Mucosa of rectum (tissue), 2 donors: Measurements from ENCODE around the gene C11orf86.

Experiments
- H3K27ac ChIP-seq, 2 donors: one replicate each; pipeline ENCODE4 v1.7.0; 2013; ENCODE audit warnings: inconsistent platforms in 2 of 2, low read depth in 2 of 2, low read length in 2 of 2
- H3K27me3 ChIP-seq, 2 donors: one replicate each; pipeline ENCODE4 v1.7.0; 2013; ENCODE audit warnings: low read length in 2 of 2; ENCODE audit not compliant: control insufficient read depth in 2 of 2, insufficient read depth in 2 of 2
- H3K36me3 ChIP-seq, 2 donors: one replicate each; pipeline ENCODE4 v1.7.0; 2013; ENCODE audit warnings: low read length in 2 of 2; ENCODE audit not compliant: control insufficient read depth in 2 of 2, insufficient read depth in 2 of 2
- H3K4me1 ChIP-seq, 2 donors: one replicate each; pipeline ENCODE4 v1.7.0; 2013; ENCODE audit warnings: low read length in 2 of 2, mild to moderate bottlenecking in 1 of 2; ENCODE audit not compliant: control insufficient read depth in 2 of 2, insufficient read depth in 2 of 2
- H3K4me3 ChIP-seq, 2 donors: one replicate each; pipeline ENCODE4 v1.7.0; 2013; ENCODE audit warnings: low read length in 2 of 2
- H3K9ac ChIP-seq, 2 donors: one replicate each; pipeline ENCODE4 v1.7.0; 2013; ENCODE audit warnings: low read length in 2 of 2, low read depth in 1 of 2, mild to moderate bottlenecking in 1 of 2
- H3K9me3 ChIP-seq, 2 donors: one replicate each; pipeline ENCODE4 v1.7.0; 2013; ENCODE audit warnings: low read length in 2 of 2; ENCODE audit not compliant: control insufficient read depth in 2 of 2
- donor health status: healthy.
- donor health status: Normal muscosa, but diverticular disease.

The C11orf86 gene, protein sequence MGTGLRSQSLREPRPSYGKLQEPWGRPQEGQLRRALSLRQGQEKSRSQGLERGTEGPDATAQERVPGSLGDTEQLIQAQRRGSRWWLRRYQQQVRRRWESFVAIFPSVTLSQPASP

DNA sequence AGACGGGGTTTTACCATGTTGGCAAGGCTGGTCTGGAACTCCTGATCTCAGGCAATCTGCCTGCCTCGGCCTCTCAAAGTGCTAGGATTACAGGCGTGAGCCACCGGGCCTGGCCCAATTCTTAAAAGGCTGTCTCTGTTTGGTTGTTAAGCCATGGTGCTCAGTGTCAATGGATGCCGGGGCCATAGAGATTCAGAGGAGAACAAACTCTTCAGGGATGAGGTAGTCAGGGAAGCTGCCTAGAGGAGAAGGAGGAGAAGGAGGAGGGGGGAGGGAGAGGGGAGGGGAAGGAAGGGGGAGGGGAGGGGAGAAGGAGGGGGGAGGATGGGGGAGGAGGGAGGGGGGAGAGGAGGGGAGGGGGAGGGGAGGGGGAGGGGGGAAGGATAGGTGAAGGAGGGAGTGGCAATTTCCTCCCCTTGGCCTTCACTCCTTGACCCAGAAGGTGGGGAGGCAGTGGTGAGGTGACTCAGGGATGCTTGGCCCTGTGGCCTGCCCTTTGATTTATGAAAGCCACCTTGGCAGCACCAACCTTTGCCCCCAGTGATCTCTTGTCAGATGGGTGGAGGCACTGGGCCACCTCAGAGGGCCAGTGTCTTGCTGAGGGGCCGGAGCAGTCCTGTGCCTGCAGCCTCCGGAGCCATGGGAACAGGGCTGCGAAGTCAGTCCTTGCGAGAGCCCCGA is at the start of gene C11orf86:
Gene C11orf86, plus strand, starts transcription at position 581 of the 681 bp plus-strand sequence. Its CDS starts 59 bp downstream, at position 640.
- H3K27me3 ChIP-seq: no peaks in the 10 kb centered on the region
- no peaks in the 10 kb centered on the region for H3K36me3 ChIP-seq
- H3K4me1 ChIP-seq: peaks cover 0 to 7% of the 10 kb centered on the region in 2 donors
- peak within 1 kb of the TSS; percentile 14 to 54 for H3K4me3 ChIP-seq
- peak within 1 kb of the TSS in 1 of 2 donors; percentile 9 for H3K9ac ChIP-seq
- no peaks in the 10 kb centered on the region for H3K9me3 ChIP-seq
- H3K27ac ChIP-seq: peak within 1 kb of the TSS; percentile 7 to 58

DNA sequence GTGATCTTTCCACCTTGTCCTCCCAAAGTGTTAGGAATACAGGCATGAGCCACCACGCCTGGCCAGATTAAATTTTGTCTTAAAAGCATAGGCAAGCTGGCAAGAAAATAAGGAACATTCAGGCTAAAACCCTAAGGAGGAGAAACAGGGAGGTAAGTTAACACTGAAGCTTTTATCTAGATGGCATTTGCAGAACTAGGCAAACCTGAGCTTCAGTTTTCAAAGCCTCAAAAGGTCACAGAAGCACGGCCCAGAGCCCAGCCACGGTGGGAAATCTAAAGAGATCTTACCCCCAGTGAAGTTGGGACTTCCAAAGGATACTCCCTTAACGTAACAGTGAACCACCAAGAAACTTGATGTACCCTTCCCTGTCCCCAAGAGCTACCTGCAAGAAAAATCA is 45.4 kb upstream of the C11orf86 start:
- Histone ChIP-seq H3K27me3 (no peaks in the 10 kb centered on the region), H3K27ac (no peak overlapping the region), H3K9me3 (no peaks in the 10 kb centered on the region), H3K36me3 (no peaks in the 10 kb centered on the region), H3K4me3 (no peak overlapping the region), H3K4me1 (no peaks in the 10 kb centered on the region), H3K9ac (no peak overlapping the region)

DNA sequence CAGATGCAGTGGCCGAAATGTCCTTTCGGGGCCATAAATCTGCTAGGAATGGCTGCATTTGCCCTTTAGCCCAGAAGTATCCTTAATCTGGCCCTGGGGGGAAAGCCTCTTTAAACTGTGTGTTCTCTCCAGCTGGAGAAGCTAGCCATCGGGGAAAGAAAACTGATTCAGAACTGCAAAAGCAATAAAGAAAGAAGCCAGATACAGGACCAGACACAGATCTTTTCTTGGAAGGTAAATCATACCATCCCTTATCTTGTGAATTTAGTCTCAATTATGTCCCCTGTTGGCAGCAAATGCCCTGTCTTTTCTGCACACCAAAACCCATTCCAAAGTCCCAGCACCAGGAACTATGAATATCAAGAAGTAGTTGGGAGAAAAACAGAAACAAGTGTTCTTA is 42.6 kb upstream of the C11orf86 start:
- Histone ChIP-seq H3K36me3 (no peaks in the 10 kb centered on the region), H3K4me1 (no peaks in the 10 kb centered on the region), H3K27ac (no peak overlapping the region), H3K27me3 (no peaks in the 10 kb centered on the region), H3K9ac (no peak overlapping the region), H3K9me3 (no peaks in the 10 kb centered on the region), H3K4me3 (no peak overlapping the region)

DNA sequence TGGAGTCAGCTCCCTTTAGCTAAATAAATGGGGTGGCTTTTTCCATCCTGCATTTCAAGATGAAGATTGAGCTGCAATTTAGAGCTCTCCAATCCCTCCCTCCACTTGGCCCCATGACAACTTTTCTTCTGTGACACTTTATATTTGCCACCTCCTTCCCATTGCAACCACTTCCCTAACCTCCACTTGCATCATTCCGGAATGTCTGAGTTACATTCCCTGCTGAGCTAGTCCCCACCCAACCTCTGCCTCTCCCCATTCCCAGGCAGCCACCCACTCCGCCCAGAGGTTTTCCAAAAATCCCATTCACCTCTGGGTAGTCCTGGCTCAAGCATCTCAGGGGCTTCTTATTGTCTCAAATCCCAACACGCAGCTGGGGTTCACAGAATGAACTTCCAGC is 41.6 kb upstream of the C11orf86 start:
- Histone ChIP-seq H3K27me3 (no peaks in the 10 kb centered on the region), H3K36me3 (no peaks in the 10 kb centered on the region), H3K4me3 (no peak overlapping the region), H3K9ac (no peak overlapping the region), H3K27ac (no peak overlapping the region), H3K4me1 (no peaks in the 10 kb centered on the region), H3K9me3 (no peaks in the 10 kb centered on the region)

DNA sequence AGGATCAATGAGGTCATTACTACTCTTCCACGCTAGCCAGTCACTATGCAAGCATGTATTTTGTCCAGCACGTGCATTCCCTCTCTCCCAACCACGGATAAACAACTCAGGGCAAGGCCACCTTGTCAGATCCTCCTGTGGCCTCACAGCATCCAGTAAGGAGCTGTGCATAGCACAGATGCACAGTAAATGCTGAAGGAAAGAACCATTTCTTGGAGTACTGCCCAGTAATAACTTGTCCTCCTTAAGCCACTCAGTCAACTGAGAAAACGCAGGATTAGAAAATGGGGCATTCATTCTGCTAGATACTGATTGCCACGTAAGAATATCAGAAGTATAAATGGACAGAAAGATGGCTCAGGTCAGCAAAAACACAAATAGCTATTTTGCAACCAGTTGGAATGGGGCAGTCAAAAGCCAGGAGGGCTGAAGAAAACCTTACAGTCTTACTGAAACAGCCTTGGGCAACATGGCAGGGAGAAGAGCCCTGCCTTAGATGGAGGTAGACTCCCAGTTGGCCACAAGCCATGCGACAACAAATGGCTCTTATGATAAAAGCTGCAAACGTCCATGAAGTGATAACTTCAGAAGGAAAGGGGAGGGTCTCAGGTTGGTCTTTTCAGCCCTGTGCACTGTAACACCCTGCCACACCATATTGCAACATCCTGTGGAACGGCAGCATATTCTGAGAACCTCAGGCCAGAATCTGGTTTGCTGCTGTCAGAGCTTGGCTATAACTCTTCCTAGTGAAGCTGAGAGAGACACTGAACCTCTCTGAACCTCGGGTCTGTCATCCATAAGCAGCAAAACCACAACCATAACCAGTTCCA is 39.9 kb upstream of the C11orf86 start:
- Histone ChIP-seq H3K4me3 (no peak overlapping the region), H3K9me3 (no peaks in the 10 kb centered on the region), H3K4me1 (no peaks in the 10 kb centered on the region), H3K27ac (no peak overlapping the region), H3K9ac (no peak overlapping the region), H3K36me3 (no peaks in the 10 kb centered on the region), H3K27me3 (no peaks in the 10 kb centered on the region)

DNA sequence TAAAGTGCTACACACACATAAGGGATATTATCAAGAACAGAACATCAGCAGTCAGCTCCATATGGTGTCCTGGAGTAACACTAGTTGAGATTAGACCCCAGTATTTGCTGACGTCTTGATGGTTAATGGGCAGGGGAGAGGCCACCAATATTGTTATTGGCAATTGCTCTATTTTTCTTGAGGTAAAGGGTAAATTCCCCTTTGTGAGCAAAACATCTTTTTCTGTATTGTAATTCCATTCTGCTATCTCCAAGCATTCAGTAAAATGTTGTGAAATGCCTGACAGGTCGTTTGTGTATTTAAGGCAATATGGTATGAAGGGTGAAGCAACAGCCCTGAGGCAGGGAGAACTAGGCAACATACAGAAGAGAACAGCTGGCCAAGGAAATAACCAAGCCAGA is 38.8 kb upstream of the C11orf86 start:
- Histone ChIP-seq H3K27ac (no peak overlapping the region), H3K9me3 (no peaks in the 10 kb centered on the region), H3K9ac (no peak overlapping the region), H3K36me3 (no peaks in the 10 kb centered on the region), H3K27me3 (no peaks in the 10 kb centered on the region), H3K4me3 (no peak overlapping the region), H3K4me1 (no peaks in the 10 kb centered on the region)

DNA sequence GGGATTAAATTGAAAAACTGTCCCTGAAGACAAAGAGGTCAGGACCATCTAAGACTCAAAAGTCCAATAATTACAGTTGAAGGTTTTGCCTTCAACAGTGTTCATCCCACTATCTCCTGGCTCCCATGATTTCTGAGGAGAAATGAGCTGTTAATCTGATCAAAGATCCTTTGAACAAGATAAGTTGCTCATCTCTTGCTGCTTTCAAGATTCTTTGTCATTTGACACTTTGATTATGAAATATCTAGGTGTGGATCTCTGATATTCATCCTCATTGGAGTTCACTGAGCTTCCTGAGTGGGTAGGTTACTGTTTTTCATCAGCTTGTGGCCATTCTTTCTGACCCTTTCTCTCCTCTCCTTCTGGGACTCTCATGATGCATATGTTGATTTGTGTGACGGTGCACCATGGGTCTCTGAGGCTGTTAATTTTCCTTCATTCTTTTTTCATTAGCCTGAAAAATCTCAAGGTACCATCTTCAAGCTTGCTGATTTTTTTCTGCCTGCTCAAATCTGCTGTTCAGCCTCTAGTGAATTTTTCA is 37.8 kb upstream of the C11orf86 start:
- Histone ChIP-seq H3K36me3 (no peaks in the 10 kb centered on the region), H3K27me3 (no peaks in the 10 kb centered on the region), H3K9me3 (no peaks in the 10 kb centered on the region), H3K9ac (no peak overlapping the region), H3K27ac (no peak overlapping the region), H3K4me3 (no peak overlapping the region), H3K4me1 (no peaks in the 10 kb centered on the region)

DNA sequence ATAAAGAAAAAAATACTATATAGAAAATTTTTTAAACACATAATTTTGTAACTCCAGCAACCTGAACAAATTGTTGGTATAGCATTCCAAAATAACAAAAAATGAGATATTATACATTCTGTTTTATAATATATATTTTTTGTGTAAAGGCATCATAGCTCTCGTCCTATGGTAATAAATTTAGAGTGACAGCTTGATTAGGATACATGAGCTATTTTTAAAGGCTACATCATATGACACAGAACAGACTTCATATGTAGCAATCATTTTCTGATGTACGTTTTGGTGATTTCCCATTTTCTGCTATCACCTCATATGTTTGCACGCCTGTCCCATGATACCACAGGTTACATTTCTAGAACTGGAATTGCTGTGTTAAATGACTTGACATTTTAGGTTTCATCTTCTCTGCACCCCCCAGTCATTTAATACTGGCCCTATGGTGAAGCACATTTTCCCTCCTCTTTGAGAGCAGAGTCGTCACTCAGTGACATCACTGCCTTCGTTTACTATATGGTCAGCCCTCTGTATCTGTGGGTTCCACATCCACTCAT is 36.4 kb upstream of the C11orf86 start:
- Histone ChIP-seq H3K36me3 (peaks cover 0 to 2% of the 10 kb centered on the region in 2 donors), H3K4me1 (no peaks in the 10 kb centered on the region), H3K27ac (no peak overlapping the region), H3K9ac (no peak overlapping the region), H3K27me3 (no peaks in the 10 kb centered on the region), H3K9me3 (no peaks in the 10 kb centered on the region), H3K4me3 (no peak overlapping the region)

DNA sequence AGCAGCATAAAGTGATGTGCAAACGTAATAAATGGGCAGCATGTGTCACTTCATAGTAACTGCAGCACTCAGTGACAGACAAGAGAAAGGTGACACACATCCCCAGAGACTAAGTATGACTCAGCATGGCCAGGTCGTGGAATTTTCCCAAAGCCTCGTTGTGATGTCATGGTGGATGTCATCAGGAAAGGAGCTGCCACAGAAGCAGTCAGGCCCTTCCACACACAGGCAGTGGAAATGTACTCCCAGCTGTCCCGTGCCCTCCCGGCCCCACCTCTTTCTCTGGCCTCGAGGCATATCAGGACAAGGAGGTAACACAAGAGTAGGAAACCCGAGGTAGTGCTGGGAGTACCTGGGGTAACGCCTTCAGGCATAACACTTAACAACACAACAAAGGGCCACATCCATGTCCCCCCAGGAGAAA is 25.0 kb upstream of the C11orf86 start:
- no peaks in the 10 kb centered on the region for H3K27me3 ChIP-seq
- no peaks in the 10 kb centered on the region for H3K9me3 ChIP-seq
- H3K27ac ChIP-seq: peak overlapping the region in 1 of 2 donors; percentile 43
- H3K9ac ChIP-seq: no peak overlapping the region
- no peaks in the 10 kb centered on the region for H3K36me3 ChIP-seq
- H3K4me1 ChIP-seq: peaks cover 5 to 20% of the 10 kb centered on the region in 2 donors
- no peak overlapping the region for H3K4me3 ChIP-seq

DNA sequence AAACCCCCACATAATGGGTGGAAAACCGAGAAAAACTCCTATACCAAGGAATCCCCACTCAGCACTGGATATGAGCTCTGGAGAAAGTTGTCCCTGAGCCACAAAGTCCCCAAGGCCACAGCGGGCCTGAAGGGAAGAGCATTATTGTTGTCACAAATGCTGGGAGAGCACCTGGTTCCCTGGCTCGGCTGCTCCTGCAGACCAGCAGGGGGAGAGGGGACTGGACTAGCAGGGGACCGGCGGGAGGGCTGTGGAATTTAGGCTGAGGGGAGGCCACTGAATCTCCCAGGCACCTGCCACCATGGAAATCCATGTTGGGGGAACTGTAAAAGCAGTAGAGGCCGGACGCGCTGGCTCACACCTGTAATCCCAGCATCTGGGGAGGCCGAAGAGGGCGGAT is 24.0 kb upstream of the C11orf86 start:
- Histone ChIP-seq H3K27ac (no peak overlapping the region), H3K9ac (no peak overlapping the region), H3K27me3 (no peaks in the 10 kb centered on the region), H3K4me3 (no peak overlapping the region), H3K36me3 (no peaks in the 10 kb centered on the region), H3K9me3 (no peaks in the 10 kb centered on the region), H3K4me1 (peaks cover 5 to 20% of the 10 kb centered on the region in 2 donors)
